ENCODE measurements around the gene ASPM.
"Not testable (repeated sequence)": the region's sequence is repeated elsewhere in the genome, so short reads cannot be mapped to it uniquely, and the experiment has no call there.

Gene ASPM

GRCh38 chr1:197144570-197145325 is 1.7 kb downstream of the ASPM start:
- no peak for DNase-seq

GRCh38 chr1:197143276-197143675 is 3.2 kb downstream of the ASPM start:
- DNase-seq, result no peak

GRCh38 chr1:197141575-197141974 is 4.9 kb downstream of the ASPM start:
- DNase-seq, result no peak

GRCh38 chr1:197140121-197140520 is 6.3 kb downstream of the ASPM start:
- no peak for DNase-seq

GRCh38 chr1:197139169-197139568 is 7.3 kb downstream of the ASPM start:
- DNase-seq, result no peak

GRCh38 chr1:197137322-197137721 is 9.1 kb downstream of the ASPM start:
- no peak for DNase-seq

GRCh38 chr1:197130677-197131304 is 15.7 kb downstream of the ASPM start:
- no peak for DNase-seq

GRCh38 chr1:197129698-197130097 is 16.8 kb downstream of the ASPM start:
- no peak for DNase-seq

- no peak for DNase-seq
These were observed 19.1 kb downstream of the ASPM start for GRCh38 chr1:197127246-197127912.

GRCh38 chr1:197126691-197127090 is 19.8 kb downstream of the ASPM start:
- no peak for DNase-seq

GRCh38 chr1:197124376-197124775 is 22.1 kb downstream of the ASPM start:
- DNase-seq, result no peak

GRCh38 chr1:197116156-197116555 is 30.3 kb downstream of the ASPM start:
- DNase-seq, result no peak

- DNase-seq, result no peak
These were observed 39.6 kb downstream of the ASPM start for GRCh38 chr1:197106869-197107268.

GRCh38 chr1:197103300-197103699 is 43.2 kb downstream of the ASPM start:
- DNase-seq, result no peak

GRCh38 chr1:197101978-197102377 is 44.5 kb downstream of the ASPM start:
- DNase-seq, result no peak

GRCh38 chr1:197100677-197101076 is 45.8 kb downstream of the ASPM start:
- DNase-seq, result no peak

GRCh38 chr1:197099444-197099843 is 47.0 kb downstream of the ASPM start:
- no peak for DNase-seq

GRCh38 chr1:197096971-197097370 is 49.5 kb downstream of the ASPM start:
- not testable (repeated sequence) for DNase-seq

- DNase-seq, result no peak
These were observed 50.3 kb downstream of the ASPM start for GRCh38 chr1:197096137-197096536.

GRCh38 chr1:197093226-197093885 is 53.1 kb downstream of the ASPM start:
- no peak for DNase-seq

GRCh38 chr1:197092491-197093023 is 53.9 kb downstream of the ASPM start:
- DNase-seq, result no peak

GRCh38 chr1:197083474-197083873 is 63.0 kb downstream of the ASPM start:
- DNase-seq, result no peak

- no peak for DNase-seq
These were observed 65.2 kb downstream of the ASPM start for GRCh38 chr1:197081117-197081753.

All from NCI-H1092 (cell line).